SK-N-SH treated with all-trans-retinoic acid at 6 μM for 48 hours (cell line): Measurements from ENCODE around the gene PMP22.

ENCODE experiments used
- ATAC-seq: fragments of 200-7000 bp; cut with Tn5 transposase; 3 replicates; pipeline ENCODE4 v1.9.1; 2020; ENCODE audit warnings: mild to moderate bottlenecking, moderate library complexity
- ARNTL ChIP-seq: fragments of 450-650 bp; formaldehyde crosslinking; IDR thresholded peaks from 2 replicates; pipeline ENCODE4 v1.5.0; 2020; ENCODE audit warnings: low read depth, mild to moderate bottlenecking, moderate library complexity, borderline replicate concordance
- CREB5 ChIP-seq: fragments of 250-450 bp; sonication (Bioruptor Pico); IDR thresholded peaks from 2 replicates; pipeline ENCODE4 v1.5.1; 2020; ENCODE audit warnings: low read depth, mild to moderate bottlenecking, moderate library complexity
- CSDC2 ChIP-seq: fragments of 250-450 bp; sonication (Bioruptor Pico); IDR thresholded peaks from 2 replicates; pipeline ENCODE4 v1.5.0; 2020; ENCODE audit warnings: mild to moderate bottlenecking, moderate library complexity
- CSRNP3 ChIP-seq: fragments of 250-450 bp; sonication (Bioruptor Pico); IDR thresholded peaks from 2 replicates; pipeline ENCODE4 v1.5.1; 2021; ENCODE audit warnings: mild to moderate bottlenecking, moderate library complexity
- GLIS3 ChIP-seq: fragments of 250-450 bp; sonication (Bioruptor Pico); IDR thresholded peaks from 2 replicates; pipeline ENCODE4 v1.5.0; 2020; ENCODE audit warnings: mild to moderate bottlenecking, moderate library complexity
- ISL1 ChIP-seq: fragments of 250-450 bp; sonication (Bioruptor Pico); IDR thresholded peaks from 2 replicates; pipeline ENCODE4 v2.1.2; 2022; ENCODE audit warnings: mild to moderate bottlenecking, moderate library complexity
- OSR1 ChIP-seq: fragments of 250-450 bp; sonication (Bioruptor Pico); IDR thresholded peaks from 2 replicates; pipeline ENCODE4 v1.8.0; 2022; ENCODE audit warnings: moderate library complexity, mild to moderate bottlenecking, inconsistent platforms
- POU6F1 ChIP-seq: fragments of 250-450 bp; sonication (Bioruptor Pico); IDR thresholded peaks from 2 replicates; pipeline ENCODE4 v1.8.0; 2021; ENCODE audit warnings: low read depth, mild to moderate bottlenecking, moderate library complexity, borderline replicate concordance
- PPARA ChIP-seq: fragments of 250-450 bp; sonication (Bioruptor Pico); IDR thresholded peaks from 2 replicates; pipeline ENCODE4 v1.5.0; 2020; ENCODE audit warnings: mild to moderate bottlenecking, borderline replicate concordance
- RARB ChIP-seq: fragments of 250-450 bp; sonication (Bioruptor Pico); IDR thresholded peaks from 2 replicates; pipeline ENCODE4 v1.8.0; 2021; ENCODE audit warnings: mild to moderate bottlenecking, moderate library complexity
- SNAI2 ChIP-seq: fragments of 250-450 bp; sonication (Bioruptor Pico); IDR thresholded peaks from 2 replicates; pipeline ENCODE4 v1.5.0; 2020; ENCODE audit warnings: mild to moderate bottlenecking, moderate library complexity
- TCF4 ChIP-seq: fragments of 250-450 bp; sonication (Bioruptor Pico); IDR thresholded peaks from 2 replicates; pipeline ENCODE4 v1.8.0; 2021; ENCODE audit warnings: mild to moderate bottlenecking, moderate library complexity, borderline replicate concordance
- TOX ChIP-seq: fragments of 250-450 bp; sonication (Bioruptor Pico); IDR thresholded peaks from 2 replicates; pipeline ENCODE4 v1.8.0; 2021; ENCODE audit warnings: mild to moderate bottlenecking, moderate library complexity, borderline replicate concordance
- TSHZ2 ChIP-seq: fragments of 250-450 bp; sonication (Bioruptor Pico); IDR thresholded peaks from 2 replicates; pipeline ENCODE4 v1.5.0; 2020; ENCODE audit warnings: mild to moderate bottlenecking, moderate library complexity
- ZC3H10 ChIP-seq: fragments of 250-450 bp; sonication (Bioruptor Pico); IDR thresholded peaks from 2 replicates; pipeline ENCODE4 v1.5.1; 2021; ENCODE audit warnings: mild to moderate bottlenecking, moderate library complexity
- ZFP3 ChIP-seq: fragments of 250-450 bp; sonication (Bioruptor Pico); IDR thresholded peaks from 2 replicates; pipeline ENCODE4 v1.5.0; 2020; ENCODE audit warnings: mild to moderate bottlenecking, moderate library complexity
- ZFP30 ChIP-seq: fragments of 450-650 bp; formaldehyde crosslinking; IDR thresholded peaks from 2 replicates; pipeline ENCODE4 v1.5.0; 2022; ENCODE audit warnings: mild to moderate bottlenecking, moderate library complexity
- ZNF565 ChIP-seq: fragments of 450-650 bp; formaldehyde crosslinking; conservative IDR thresholded peaks from 2 replicates; pipeline ENCODE4 v1.5.0; 2020; ENCODE audit warnings: low read depth, mild to moderate bottlenecking, moderate library complexity
- ZNF70 ChIP-seq: fragments of 450-650 bp; formaldehyde crosslinking; IDR thresholded peaks from 2 replicates; pipeline ENCODE4 v1.5.0; 2020; ENCODE audit warnings: mild to moderate bottlenecking, moderate library complexity
- ZNF8 ChIP-seq: fragments of 450-650 bp; formaldehyde crosslinking; IDR thresholded peaks from 2 replicates; pipeline ENCODE4 v1.5.0; 2020; ENCODE audit warnings: mild to moderate bottlenecking, moderate library complexity

The PMP22 gene

GRCh38 chr17:15266325-15267125 is 1.4 kb upstream of the PMP22 start:
- TF ChIP-seq TSHZ2 (no peak), ISL1 (CRISPR knock-in tag) (no peak), CSRNP3 (CRISPR knock-in tag) (no peak), OSR1 (CRISPR knock-in tag) (no peak)
- ATAC-seq, result no peak

GRCh38 chr17:15264542-15264941 is 584 bp downstream of the PMP22 start:
- TF ChIP-seq ZNF8 (CRISPR knock-in tag) (no peak), ZNF70 (CRISPR knock-in tag) (no peak), ZFP30 (no peak)
- TF ChIP-seq, all 23 proteins: peak for 0
- ATAC-seq, result no peak

- no peak for TF ChIP-seq CSDC2 (CRISPR knock-in tag)
- TF ChIP-seq TSHZ2, result no peak
- TF ChIP-seq ISL1 (CRISPR knock-in tag), result no peak
- no peak for TF ChIP-seq CSRNP3 (CRISPR knock-in tag)
- TF ChIP-seq PPARA, result no peak
- TF ChIP-seq ARNTL (CRISPR knock-in tag), result no peak
- no peak for TF ChIP-seq RARB (CRISPR knock-in tag)
- TF ChIP-seq GLIS3, result no peak
- no peak for TF ChIP-seq ZNF8 (CRISPR knock-in tag)
- TF ChIP-seq ZFP3 (CRISPR knock-in tag), result no peak
- no peak for TF ChIP-seq SNAI2 (CRISPR knock-in tag)
- no peak for TF ChIP-seq CREB5 (CRISPR knock-in tag)
- TF ChIP-seq ZNF565, result no peak
- TF ChIP-seq TCF4 (CRISPR knock-in tag), result no peak
- no peak for TF ChIP-seq ZC3H10 (CRISPR knock-in tag)
- no peak for TF ChIP-seq TOX
- no peak for TF ChIP-seq ZNF70 (CRISPR knock-in tag)
- no peak for TF ChIP-seq POU6F1
- TF ChIP-seq, all 23 proteins: peak for 0
Observed at GRCh38 chr17:15263680-15264079, 1.4 kb downstream of the PMP22 start.

More at GRCh38 chr17:15263680-15264079, 1.4 kb downstream of the PMP22 start:
- ATAC-seq, result no peak
